SHP77 (cell line): ENCODE measurements around the gene RNF187.

Experiments
- DNase-seq, 2 experiments: peaks; one replicate each; lab custom pipeline; 2025; lab: John Stamatoyannopoulos, UW

Gene RNF187

GRCh38 chr1:228510101-228510802, 23.1 kb downstream of the RNF187 start:
- DNase-seq, result no peak

DNA sequence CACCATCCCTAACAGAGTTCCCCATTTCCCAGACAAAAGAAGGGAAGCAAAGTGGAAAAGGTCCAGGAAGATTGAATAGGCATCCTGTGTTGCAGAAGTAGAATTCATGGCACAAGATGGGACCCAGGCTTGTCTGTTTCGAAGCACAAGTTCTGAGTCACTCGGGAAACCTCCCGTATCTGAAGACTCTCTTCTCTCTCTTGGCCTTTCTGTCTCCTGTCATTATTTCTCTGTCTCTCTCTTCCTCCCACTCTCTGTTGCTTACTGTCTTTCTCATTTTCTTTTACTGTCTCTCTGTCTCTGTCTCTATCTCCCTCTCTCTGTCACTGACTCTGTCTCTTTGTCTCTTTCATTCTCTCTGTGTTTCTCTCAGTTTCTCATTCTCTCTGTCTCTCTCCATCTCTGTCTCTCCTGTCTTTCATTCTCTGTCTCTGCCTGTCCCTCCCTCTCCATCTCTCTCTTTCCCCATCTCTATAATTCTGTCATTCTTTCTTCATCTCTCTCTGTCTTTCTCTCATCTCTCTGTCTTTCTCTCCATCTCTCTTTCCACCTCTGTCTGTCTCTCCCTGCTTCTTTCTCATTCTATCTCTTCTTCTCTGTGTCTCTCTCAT, 23.7 kb downstream of the RNF187 start:
- no peak for DNase-seq

GRCh38 chr1:228511546-228512445, 24.6 kb downstream of the RNF187 start:
- DNase-seq, result no peak

DNA sequence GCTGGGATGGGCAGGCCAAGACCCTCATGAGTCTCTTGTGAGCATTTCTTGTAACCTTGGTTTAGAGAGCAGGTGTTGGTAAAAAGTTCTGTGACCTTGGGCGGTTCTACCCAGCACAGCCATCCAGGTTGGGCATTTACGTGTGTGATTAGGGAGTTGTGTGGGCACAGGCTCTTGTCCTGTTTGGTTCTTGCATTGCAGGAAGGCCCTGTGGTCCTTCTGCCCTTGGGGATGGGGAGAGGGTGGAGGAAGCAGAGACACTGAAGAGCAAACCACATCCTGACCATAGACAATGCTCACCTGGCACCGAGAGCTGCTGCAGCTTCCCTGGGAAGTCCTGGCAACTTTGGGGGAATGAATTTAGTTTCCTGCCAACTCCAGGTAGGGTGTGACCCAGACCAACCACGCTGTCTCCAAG, 25.6 kb downstream of the RNF187 start:
- no peak for DNase-seq

DNA sequence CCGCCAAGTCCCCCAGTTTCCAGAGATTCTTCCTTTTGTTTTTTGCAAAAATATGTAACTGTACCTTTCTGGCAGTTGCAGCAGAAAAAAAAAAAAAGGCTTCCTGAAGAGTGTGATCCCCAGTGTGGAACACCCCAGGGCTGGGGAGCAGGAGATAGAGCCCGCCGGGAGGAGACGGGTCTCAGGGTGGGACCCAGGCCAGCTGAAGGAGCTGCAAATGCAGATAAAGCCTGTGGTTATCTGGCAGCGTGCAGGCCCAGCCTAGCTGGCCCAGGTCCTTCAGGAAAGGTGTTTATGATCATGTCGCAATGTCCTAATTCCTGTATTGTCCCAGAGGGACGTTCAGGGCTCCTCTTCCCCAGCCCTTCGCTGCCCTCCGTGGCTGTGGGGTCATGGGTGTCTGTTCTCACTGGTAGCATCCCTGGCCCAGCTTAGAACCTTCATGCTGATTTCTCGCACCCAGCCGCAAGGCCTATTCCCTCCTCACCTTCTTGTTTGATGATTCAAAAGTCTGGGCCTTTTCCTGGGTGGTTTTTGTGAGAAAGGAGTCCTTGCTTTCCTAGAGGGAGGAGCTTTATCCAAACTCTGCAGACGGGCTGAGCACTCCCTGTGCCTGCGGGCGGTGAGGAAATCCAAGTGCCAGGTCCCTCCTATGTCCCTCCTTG, 26.2 kb downstream of the RNF187 start:
- no peak for DNase-seq

GRCh38 chr1:228514421-228514820, 27.2 kb downstream of the RNF187 start:
- no peak for DNase-seq

- DNase-seq, result no peak
These were observed 28.1 kb downstream of the RNF187 start for GRCh38 chr1:228515200-228515834.

DNA sequence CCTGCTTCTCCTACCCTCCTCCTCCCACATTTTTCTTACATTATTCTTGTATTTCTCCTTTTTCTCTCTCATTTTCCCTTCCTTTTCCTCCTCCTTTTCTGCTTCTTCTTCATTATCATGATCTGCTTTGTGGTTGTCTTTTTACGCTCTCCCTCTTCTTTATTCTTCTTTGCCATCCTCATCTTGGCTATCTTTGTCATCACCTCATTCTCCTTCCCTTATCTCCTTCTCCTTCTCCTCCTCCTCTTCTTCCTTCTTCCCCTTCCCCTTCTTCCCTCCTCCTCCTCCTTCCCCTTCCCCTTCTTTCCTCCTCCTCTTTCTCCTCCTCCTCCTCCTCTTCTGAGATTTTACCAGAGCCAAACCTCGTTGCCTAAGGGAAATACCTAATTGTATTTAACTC, 30.5 kb downstream of the RNF187 start:
- DNase-seq, result no peak

DNA sequence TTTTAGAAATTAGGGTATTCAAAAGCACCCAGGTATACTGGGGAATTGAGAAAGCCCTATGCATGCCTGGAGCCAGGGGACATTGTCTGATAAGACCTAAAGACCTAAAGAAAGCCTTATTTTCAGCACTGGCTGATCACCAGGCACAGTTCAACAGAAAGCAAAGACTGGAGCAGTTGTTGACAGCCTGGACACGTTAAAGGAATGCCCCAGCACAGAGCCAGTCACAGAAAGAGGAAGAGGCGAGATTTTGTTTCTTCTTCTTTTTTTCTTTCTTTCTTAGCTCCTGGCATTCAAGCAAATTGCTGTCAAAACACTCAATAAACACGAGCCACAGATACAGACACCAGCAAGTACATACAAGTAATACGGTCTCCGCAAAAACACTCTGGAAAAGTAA, 40.4 kb downstream of the RNF187 start:
- DNase-seq, result no peak

GRCh38 chr1:228528612-228529011, 41.4 kb downstream of the RNF187 start:
- no peak for DNase-seq

DNA sequence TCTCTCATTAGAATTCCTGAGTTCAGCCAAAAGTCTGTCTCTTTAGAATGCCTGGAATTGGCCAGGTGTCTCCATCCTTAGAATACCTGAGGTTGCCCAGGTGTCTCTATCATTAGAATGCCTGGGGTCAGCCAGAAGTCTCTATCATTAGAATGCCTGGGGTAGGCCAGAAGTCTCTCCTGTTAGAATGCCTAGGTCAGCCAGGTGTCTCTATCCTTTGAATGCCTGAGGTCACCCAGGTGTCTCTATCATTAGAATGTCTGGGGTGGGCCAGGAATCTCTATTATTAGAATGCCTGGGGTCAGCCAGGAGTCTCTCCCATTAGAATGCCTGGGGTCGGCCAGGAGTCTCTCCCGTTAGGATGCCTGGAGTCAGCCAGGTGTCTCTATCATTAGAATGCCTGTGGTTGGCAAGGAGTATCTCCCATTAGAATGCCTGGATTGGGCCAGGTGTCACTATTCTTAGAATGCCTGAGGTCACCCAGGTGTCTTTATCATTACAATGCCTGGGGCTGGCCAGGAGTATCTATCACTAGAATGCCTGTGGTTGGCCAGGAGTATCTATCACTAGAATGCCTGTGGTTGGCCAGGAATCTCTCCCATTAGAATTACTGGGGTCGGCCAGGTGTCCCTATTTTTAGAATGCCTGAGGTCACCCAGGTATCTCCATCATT, 43.0 kb downstream of the RNF187 start:
- DNase-seq, result no peak

GRCh38 chr1:228530951-228531731, 44.0 kb downstream of the RNF187 start:
- no peak for DNase-seq

- no peak for DNase-seq
These were observed 51.6 kb downstream of the RNF187 start for GRCh38 chr1:228538831-228539230.

- DNase-seq, result no peak
These were observed 53.2 kb downstream of the RNF187 start for GRCh38 chr1:228540161-228540917.

DNA sequence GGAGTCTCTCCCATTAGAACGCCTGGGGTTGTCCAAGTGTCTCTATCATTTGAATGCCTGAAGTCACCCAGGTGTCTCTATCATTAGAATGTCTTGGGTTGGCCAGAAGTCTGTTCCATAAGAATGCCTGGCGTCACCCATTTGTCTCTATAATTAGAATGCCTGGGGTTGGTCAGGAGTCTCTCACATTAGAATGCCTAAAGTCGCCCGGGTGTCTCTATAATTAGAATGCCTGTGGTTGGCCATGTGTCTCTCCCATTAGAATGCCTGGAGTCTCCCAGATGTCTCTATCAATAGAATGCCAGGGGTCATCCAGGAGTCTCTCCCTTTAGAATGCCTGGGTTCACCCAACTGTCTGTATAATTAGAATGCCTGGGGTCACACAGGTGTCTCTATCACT, 54.5 kb downstream of the RNF187 start:
- no peak for DNase-seq

DNA sequence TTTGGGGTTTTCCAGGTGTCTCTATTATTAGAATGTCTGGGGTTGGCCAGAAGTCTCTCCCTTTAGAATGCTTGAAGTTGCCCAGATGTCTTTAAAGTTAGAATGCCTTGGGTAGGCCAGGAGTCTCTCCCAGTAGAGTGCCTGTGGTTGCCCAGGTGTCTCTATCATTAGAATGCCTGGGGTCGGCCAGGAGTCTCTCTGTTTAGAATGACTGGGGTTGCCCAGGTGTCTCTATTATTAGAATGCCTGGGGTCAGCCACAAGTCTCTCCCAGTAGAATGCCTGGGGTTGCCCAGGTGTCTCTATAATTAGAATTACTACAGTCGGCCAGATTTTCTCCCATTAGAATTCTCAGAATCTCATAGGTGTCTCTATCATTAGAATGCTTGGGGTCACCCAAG, 55.2 kb downstream of the RNF187 start:
- DNase-seq, result no peak

DNA sequence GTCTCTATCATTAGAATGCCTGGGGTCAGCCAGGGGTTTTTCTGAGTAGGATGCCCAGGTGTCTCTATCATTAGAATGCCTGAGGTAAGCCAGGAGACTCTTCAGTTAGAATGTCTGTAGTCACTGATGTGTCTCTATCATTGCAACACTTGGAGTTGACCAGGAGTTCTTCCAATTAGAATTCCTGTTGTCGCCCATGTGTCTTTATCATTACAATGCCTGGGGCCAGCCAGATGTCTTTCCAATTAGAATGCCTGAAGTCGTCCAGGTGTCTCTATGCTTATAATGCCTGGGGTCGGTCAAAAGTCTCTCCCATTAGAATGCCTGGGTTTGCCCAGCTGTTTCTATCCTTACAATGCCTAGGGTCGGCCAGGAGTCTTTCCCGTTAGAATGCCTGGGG, 55.8 kb downstream of the RNF187 start:
- no peak for DNase-seq

- no peak for DNase-seq
These were observed 56.2 kb downstream of the RNF187 start for GRCh38 chr1:228543396-228543795.

DNA sequence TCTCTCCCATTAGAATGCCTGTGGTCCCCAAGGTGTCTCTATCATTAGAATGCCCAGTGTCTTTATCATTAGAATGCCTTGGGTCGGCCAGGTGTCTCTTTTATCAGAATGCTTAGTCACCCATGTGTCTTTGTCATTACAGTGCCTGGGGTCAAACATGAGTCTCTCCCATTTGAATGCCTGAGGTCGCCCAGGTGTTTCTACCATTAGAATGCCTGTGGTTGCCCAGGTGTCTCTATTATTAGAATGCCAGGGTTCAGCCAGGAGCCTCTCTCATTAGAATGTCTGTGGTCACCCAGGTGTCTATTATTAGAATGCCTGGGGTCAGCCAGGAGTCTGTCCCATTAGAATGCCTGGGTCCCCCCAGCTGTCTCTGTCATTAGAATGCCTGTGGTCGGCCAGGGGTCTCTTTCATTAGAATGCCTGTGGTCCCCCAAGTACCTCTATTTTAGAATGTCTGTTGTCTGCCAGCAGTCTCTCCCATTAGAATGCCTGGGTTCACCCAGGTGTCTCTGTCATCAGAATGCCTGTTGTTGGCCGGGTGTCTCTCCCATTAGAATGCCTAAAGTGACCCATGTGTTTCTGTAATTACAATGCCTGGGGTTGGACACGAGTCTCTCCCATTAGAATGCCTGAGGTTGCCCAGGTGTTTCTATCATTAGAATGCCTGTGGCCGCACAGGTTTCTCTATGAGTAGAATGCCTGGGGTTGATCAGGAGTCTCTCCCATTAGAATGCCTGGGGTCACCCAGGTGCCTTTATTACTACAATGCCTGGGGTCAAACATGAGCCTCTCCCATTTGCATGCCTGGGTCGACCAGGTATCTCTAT, 57.1 kb downstream of the RNF187 start:
- DNase-seq, result no peak
